ENCODE data around the gene SRPK3.
"Not testable (repeated sequence)": the region's sequence is repeated elsewhere in the genome, so short reads cannot be mapped to it uniquely, and the experiment has no call there.

SRPK3 gene

DNA sequence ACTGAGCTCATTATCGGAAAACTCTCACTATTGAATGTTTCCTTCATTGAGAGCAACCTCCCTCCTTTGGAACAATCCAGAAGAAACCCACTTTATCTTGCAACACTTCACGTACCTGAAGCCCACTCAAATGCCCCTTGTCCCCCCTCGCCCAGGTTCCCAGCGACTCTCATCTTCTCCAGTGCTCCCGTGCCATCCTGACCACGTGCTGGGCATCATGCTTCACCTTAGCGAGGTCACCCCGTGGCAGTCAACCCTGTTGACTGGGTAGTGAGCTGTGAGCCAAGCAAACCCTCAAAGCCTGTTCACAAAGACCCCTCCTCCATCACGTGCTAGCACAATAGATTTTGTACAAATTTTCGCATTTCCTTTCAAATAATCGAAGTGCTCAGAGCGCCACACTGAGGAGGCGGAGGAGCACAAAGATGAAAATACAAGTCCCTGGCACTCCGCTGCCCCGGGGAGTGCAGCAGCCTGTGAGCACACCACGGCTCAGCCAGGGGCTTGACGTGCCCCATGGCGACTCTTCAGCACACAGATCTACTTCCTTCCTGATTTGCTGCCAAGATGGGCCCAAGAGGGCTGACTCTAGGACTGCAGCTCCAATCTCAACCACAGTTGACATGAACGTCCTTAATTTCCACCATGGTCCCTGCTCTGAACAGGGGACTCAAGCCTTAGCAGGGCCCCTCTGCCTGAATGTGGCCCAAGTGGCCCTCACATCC lies 33.9 kb downstream of the SRPK3 start:
- no peak for DNase-seq

DNA sequence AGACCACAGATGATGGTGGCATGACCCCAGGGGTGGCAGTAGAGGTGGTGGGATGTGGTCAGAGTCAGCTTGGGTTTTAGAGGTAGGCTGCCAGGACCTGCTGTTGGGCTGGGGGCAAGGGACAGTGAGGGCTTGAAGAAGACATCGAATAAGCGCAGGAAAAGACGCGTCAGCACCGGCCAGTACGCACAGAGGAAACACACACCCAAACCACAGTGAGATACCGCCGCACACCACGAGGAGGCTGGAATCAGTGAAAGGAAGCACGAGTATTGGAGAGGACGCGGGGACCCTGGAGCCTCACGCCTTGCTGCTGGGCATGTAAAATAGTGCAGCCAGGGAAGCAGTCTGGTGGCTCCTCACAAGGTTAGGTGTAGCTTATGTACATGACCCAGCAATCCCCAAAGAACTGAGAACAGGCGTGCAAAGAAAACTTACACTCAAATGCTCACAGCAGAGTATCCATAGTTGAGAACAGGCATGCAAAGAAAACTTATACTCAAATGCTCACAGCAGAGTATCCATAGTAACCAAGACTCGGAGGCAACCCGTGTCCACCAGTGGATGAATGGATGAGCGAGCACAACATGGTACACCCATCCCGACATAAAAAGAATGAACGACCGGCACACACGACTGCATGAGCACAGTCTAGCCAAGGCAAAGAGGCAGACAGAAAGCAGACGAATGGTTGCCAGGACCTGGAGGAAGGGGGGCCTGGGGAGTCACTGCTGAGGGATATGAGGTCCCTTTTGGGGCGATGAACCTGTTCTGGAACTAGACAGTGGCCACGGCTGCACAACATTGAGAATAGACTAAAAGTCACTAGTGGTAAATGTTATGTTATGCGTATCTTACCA lies 36.2 kb downstream of the SRPK3 start:
- DNase-seq, result no peak

DNA sequence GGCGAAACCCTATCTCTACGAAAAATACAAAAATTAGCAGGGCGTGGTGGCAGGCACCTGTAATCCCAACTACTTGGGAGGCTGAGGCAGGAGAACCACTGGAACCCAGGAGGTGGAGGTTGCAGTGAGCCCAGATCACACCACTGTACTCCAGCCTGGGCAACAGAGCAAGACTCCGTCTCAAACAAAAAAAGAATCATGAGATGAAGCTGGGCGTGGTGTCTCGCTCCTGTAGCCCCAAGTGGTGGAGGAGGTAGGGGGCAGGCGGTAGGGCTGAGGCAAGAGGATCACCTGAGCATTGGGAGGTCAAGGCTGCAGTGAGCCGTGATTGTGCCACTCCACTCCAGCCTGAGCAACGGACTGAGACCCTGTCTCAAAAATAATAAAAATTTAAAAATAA lies 37.2 kb downstream of the SRPK3 start:
- DNase-seq, result not testable (repeated sequence)

DNA sequence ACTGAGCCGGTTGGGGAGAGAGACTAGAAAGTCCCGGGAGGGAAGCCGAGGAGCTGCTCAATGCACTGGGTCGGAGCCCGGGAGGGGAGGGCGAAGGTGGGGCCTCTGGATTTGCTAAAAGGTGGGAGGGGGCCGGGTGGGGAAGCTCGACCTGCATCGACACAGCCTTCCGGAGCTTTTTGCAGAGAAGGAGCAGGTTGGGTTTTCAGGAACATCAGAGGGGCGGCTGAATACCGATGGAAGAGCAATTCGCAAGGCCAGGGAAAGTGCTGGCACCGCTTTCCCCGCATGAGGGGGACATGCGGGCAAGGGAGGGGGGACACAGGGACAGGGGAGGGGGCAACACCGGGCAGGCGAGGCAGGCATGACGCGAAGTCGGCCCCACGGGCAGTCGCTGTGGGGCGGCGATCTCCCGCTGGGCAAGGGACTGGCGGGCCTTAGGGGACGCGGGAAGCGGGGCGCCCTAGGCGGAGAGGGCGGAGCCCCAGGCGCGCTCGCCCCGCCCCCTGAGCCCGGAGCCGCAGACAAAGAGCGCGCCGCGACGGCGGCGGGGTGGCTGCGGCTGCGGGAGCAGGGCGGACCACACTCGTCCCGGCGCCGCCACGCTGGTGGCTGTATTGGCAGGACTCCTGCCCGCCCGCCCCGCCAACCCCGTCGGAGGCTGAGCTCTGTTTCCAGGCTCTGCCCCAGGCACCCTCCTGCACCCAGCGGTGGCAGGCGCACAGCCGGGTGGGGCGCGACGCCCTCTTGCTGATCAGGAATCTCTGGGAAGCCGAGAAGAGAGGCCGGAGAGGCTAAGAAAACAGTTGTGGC lies 37.9 kb downstream of the SRPK3 start:
- DNase-seq, result peak; percentile 43 to 46

DNA sequence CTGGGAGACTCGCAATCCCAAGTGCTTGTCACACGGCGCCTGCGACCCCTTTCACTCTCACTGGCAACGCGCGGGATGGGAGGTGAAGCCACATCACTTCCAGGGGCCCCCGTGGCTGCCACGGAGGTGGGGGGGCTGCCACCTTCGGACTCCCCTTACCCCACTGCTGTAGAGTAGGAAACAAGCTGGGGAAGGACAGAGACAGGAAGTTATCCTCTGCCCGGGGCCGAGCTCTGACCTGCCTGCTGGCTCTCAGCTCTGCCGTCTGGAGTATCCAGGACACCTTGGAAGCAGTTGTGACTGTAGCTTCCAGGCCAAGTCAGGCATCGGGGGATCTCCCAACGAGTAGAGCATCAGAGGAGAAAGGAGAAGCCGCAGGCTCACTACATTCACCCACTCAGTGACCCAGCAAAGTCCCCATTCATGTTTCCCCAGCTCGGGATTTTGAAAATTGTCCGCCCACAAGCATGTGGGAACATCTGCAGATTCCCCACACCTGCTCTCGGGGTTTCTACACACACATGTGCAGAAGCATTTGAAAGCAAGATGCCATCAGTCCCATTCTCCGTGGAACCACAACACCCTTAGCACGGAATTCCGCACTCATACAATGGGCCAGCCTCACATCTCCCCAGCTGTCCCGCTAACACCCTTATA lies 38.7 kb downstream of the SRPK3 start:
- DNase-seq, result no peak

DNA sequence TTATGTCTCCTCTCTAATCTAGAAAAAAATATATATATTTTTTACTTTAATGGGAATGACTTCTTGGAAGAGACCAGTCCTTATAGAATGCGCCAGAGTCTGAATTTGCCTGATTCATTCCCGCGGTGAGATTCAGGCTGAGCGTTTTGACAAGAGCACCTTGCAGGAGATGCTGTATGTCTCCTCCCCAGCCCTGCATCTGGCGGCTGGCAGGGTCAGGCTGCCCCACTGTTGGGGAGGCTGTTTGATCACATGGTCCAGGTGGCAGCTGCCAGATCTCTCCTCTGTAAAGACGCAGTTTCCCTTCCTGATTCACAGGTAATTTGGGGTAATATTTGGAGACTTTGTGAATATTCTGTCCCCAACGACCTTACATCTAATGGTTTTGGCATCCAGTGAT lies 39.8 kb downstream of the SRPK3 start:
- no peak for DNase-seq

DNA sequence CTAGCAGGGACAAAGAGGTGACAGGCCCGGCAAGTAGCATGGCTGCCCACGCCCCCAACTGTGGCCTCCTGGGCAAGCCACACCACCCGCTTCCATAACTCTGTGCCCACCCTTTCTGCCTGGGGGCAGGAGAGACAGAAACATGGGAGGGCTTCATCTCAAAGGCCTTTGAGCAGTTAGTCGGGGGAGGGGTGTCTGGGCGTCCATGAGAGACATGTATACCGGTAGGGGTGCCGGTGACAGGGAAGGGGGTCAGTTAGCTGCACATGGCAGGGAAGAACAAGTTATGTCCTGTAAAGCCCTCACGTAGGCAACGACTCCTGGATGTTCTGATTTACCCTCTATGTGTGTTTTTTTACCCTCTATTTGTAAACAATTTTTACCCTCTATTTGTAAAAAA lies 40.2 kb downstream of the SRPK3 start:
- no peak for DNase-seq

DNA sequence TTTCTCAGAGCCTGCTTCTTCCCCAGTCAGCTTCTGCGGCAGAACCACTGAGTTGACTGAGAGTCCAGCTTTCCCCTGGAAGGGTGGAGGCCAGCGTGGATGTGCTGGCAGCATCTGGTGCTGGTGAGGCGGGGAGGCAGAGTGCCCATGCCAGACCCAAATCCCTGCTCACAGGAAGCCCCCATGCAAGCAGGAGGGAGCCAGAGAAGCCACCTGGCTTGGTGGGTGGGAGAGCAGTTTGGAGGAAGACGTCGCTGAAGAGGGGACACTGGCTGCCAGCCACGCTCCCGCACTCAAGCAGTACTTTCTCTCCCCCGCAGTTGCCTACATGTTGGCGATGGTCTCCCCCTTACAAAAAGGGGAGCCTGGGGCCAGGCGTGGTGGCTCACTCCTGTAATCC lies 43.5 kb downstream of the SRPK3 start:
- DNase-seq, result no peak

DNA sequence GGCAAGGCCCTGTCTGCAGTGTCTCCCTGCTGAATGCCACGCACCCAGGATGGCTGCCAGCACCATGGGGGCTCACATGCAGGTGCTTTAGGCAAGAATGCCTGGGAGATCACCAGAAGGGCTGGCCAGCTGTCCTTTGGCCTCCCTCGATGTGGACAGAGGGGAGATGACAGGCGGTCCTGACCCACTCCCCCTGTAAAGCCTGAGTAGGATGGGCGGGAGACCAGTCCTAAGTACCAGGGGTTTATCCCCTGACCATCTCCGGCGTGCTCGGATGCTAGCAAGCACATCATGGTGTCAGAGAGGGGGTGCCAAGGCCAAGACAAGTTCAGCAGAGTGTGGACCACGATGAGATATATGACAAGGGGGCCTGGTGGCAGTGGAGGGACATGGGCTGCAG lies 44.2 kb downstream of the SRPK3 start:
- no peak for DNase-seq

DNA sequence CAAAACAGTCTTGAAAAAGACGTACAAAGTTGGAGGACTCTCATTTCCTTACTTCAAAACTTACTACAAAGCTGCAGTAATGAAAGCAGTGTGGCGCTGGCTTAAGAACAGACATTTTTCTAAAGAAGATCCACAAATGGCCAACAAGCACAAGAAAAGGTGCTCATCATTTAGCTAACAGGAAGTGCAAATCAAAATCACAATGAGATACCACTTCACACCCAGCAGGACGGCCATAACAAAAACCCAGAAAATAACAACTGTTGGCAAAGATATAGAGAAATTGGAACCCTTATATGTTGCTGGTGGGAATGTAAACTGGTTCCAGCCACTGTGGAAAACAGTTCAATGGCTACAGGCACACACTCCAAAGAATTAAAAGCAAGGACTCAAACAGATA lies 46.2 kb downstream of the SRPK3 start:
- DNase-seq, result no peak

DNA sequence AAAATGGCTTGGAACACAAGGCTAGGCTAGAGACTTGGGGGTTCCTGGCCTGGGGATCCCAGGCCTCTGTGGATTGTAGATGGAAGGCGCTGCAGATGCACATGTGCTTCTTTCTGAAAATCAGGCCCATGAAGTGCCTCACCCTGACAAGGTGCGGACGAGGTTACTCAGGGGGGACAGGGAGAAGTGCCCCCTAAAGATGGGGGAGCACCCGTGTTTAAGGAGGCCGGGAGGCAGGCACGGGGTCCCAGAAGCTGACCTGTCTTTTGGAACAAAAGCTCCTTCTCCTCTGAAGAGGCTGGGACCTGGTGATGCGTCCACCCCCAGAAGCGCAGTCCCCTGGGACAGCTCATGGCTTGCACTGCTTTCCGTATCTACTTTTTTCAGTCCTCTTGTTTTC lies 47.1 kb downstream of the SRPK3 start:
- no peak for DNase-seq

DNA sequence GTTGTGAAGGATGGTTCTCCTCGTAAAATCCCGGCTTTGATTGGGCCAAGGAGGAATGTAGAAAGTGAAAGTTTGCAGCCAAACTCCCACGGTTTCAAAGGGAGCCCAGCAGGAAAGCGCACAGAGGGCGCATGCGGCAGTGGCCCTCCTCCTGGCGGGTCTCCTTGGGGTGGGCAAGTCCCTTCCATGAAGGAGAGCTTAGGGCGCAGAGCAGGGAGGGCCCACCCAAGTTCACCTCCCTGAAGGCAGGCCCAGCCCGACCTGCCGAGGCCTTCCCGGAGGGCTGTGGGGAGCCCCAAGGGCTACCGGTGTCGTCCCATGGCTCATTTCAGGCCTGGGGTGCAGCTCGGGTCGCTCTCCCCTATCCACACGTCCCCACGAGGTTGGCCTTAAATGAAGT lies 47.5 kb downstream of the SRPK3 start:
- DNase-seq, result no peak

DNA sequence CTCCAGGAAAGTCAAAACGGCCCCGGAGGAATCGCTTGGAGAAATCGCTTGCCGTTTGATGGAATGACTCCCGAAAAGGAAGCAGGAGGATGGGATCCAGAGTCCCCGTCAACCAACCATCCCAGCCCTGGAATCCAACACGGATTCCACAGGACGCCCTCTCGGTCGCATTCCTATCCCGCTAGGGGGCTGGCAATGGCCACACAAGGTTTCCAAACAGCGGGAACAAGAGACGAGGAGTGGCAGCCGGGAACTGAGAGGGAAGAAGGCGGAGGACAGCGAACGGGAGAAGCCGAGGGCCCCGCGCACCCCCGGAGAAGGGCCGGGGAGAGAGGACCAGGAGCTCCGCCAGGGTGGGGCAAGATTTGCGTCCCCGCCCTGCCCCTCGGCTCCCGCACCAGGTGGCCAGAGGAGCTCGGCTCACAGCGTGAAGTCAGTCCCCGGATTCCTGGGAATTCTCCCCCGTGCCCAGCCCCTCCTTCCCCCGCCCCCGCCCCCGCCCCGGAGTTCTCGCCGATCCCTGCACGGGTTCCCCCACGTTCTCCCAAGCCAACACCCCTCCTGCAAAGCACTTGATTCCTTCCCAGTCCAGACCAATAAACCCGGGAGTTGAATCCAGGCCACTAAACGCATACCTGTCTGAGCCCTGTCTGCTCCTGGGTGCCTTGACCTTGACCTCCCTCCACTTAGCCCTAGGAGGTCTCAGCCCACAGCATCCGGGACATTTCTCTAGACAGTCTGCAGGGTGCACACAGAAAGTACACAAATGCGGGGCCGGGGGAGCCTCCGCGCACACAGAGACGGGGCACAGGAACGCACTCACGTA lies 48.1 kb downstream of the SRPK3 start:
- no peak for DNase-seq

DNA sequence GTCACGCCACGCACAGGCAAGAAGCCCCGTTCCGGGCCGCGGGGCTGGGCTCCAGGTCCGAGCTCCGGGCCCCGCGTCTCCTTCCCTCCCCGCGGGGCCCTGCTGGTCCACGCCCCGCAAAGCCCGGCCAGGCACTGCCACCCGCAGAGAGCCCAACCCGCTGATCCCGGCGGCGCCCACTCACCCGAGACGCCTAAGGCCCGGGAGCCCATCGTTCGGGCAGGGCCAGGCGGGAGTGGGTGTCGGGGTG lies 48.6 kb downstream of the SRPK3 start:
- no peak for DNase-seq

DNA sequence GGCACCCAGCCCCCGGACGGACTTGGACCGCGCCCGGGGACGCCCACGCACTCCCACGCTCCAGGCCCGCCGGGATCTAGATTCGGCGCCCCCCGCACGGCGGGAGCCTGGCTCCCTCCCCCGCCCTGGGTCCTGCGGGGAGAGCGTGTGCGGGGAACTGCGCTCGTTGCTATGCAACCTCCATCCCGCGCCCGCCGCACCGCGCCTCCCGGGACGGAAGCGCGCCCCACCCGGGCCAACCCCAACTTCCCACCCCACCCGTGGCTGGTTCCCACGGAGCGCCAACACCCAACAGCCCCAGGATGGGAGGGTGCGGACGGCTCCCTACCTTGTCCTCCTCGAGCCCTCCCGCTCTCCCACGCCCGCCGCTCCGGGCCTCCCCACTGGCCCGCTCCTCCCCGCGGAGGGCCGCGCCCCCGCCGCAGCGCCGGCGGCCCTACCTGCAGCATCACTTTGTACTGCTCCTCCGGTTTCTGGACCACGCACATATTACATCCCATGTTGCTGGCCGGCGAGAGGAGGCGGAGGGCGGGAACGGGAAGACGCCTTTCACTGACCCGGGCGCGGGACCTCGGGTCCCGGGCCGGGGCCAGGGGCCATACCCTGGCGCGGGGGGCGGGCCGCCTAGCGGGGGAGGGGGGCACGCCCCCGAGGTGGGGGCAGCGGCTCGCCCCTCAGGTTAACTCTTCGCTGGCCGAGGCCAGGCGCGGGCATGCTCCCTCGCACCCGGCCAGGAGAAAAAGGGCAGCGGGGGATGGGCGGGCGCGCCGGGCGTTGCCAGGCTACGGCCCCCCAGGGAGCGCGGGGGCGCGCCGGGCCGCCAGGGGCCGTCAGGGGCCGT lies 49.2 kb downstream of the SRPK3 start, which contains the start of gene PDZD4:
PDZD4 (minus strand) TSS at position 746 of the 841 bp plus-strand sequence; CDS start at position 500, 246 bp downstream.
- no peak for DNase-seq

DNA sequence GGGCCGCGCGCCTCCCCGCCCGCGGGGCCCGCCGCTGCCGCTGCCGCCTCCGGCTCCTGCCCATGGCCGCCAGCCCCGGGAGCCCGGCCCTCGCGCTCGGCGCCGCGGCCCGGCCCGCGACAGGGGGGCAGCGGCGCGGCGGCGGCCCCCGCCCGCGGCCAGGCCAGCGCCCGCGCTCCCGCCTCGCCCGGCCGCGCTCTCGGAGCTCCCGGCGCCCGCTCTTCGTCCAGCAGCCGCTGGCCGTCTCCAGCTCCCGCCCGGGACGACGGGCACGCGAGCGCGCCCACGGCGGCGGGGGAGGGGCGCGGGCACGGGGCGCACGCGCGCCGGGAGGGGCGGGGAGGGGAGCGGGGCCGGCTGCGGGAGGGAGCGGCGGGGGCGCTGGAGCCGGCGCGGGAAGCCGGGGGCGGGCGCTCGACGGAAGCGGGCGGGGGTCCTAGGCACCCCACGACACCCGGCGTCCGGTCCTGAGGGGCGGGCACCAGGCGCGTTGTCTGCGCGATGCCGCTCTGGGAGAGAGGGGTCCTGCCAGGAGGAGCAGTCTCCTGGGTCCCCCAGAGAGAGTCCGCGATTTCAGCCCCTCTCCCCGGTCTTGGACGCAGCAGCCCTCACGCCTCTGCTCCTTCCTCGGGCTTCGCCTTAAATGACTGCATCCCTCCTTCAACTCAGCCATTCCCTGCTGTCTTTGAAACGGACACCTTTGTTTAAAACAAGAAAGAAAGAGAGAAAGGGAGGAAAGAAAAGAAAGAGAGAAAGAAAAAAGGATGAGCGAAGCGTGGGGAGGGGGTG lies 50.0 kb downstream of the SRPK3 start:
- DNase-seq, result no peak

DNA sequence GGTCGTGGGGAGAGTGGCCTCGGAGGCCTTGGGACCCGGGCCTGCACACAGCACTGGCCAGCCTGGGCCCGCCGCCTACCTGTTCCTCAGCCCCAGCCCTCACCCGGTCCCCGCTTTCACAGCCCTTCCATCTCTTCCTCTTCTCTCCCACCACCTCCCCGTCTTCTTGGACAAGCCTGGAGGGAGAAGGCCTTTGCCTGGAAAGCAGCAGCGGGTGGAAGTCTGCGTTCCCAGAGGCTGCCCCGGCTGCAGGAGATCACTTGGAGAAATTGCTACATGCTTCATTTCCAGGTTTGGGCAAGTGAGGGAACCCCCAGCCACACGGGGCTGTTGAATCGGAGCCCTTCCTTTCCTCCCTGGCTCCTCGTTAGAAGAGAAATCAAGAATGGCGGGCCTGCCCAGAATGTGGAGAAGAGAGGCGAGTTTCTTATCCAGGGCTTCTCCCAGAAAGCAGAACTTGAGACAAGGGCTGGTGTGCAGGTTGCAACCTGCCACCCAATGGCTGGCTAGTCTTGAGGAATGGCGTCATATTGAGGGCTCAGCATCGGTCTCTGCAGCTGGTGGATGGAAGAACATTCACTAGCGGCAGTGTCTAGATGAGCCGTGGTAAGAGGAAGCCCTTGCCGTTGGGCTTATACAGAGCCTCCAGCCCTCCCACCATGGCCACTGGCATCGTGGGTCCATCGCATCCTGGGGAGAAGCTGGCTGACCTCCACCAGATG lies 50.7 kb downstream of the SRPK3 start:
- DNase-seq, result no peak

DNA sequence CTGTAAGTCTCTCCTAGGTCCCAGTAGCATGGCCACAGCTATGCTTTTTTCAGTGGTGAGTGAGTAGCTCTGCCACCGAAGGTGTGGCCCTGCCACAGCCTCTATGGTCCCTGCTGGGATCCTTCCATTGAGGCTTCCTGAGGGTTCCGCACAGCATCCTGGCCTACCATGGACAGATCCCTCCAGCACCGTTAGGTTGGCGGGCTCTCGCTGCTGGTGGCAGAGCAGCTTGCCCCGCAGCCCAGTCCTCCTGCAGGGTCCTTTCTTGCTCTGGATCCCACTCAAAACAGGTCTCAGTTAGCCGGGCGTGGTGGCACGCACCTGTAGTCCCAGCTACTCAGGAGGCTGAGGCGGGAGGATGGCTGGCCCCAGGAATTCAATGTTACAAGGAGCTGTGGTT lies 51.9 kb downstream of the SRPK3 start:
- DNase-seq, result no peak

Measured in NCI-H187 (cell line).